Measurements from ENCODE around the gene REM1.

GRCh38 chr20:31446084-31446819 is 28.8 kb upstream of the REM1 start:
- no peak for TF ChIP-seq POLR2AphosphoS5 (IDR thresholded peaks at IDR 0.05; ENCODE audit: low read depth, low read length)
- TF ChIP-seq CTCF (IDR thresholded peaks at IDR 0.05) = no peak; the same call in 1 of the 2 replicates
- no peak for TF ChIP-seq REST (IDR thresholded peaks at IDR 0.05; ENCODE audit: insufficient read depth in 1 of 2, low read depth in 2 of 2, low read length in 1 of 2)
- no peak for TF ChIP-seq TCF7L2 (IDR thresholded peaks at IDR 0.05; ENCODE audit: low read depth, low read length)
- TF ChIP-seq SIN3A (IDR thresholded peaks at IDR 0.05; ENCODE audit: borderline replicate concordance, insufficient read depth, low read depth, low read length) = no peak

Measured in Panc1 (cell line).